Measurements from ENCODE around the gene CCDC182.

CCDC182 gene

DNA sequence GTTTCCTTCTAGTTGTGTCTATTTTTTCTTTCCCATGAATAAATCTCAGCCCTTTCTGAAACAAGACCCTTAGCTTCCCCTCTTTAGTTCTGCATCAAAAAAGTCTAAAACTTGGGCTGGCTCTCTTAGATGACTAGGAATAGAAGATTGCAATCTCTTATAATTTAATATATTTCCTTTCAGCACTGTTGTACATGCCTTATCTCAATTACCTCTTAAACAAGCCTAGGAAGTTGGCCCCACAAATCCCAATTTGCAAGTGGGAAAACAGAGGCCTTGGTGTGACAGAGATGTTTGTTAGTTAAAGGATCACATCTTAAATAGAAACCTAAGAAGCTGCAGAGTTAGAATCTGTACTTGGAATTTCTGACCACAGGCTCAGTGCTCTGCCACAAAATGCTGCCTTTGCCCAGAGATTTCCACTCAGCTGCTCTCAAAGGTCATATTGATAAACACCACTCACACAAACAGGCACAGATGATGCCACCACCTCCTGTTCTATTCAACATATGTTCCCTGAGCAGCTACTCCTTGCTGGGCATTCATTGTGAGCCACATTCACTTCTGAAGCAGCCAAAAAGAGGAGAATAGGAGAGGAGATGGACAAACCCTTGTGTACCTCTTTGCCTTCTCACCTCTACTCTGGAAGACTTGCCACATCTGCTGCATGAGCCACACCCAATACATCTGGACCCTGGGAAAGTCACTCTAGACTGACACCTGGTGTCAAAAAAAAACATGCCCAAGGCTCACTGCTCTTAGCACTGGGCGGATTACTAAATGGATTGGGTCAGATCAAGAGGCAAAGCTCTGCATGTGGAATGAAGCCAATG lies 5.5 kb downstream of the CCDC182 start:
- no peak for TF ChIP-seq TAF1 (IDR thresholded peaks at IDR 0.05; ENCODE audit: low read depth)
- no peak for TF ChIP-seq TCF12 (IDR thresholded peaks at IDR 0.05; ENCODE audit: low read depth)
- no peak for TF ChIP-seq CEBPB (IDR thresholded peaks at IDR 0.05)
- no peak for TF ChIP-seq EGR1 (IDR thresholded peaks at IDR 0.05)
- peak; percentile 49 for TF ChIP-seq RAD21 (IDR thresholded peaks at IDR 0.05; ENCODE audit: low read depth)
- TF ChIP-seq, protein P1, sequence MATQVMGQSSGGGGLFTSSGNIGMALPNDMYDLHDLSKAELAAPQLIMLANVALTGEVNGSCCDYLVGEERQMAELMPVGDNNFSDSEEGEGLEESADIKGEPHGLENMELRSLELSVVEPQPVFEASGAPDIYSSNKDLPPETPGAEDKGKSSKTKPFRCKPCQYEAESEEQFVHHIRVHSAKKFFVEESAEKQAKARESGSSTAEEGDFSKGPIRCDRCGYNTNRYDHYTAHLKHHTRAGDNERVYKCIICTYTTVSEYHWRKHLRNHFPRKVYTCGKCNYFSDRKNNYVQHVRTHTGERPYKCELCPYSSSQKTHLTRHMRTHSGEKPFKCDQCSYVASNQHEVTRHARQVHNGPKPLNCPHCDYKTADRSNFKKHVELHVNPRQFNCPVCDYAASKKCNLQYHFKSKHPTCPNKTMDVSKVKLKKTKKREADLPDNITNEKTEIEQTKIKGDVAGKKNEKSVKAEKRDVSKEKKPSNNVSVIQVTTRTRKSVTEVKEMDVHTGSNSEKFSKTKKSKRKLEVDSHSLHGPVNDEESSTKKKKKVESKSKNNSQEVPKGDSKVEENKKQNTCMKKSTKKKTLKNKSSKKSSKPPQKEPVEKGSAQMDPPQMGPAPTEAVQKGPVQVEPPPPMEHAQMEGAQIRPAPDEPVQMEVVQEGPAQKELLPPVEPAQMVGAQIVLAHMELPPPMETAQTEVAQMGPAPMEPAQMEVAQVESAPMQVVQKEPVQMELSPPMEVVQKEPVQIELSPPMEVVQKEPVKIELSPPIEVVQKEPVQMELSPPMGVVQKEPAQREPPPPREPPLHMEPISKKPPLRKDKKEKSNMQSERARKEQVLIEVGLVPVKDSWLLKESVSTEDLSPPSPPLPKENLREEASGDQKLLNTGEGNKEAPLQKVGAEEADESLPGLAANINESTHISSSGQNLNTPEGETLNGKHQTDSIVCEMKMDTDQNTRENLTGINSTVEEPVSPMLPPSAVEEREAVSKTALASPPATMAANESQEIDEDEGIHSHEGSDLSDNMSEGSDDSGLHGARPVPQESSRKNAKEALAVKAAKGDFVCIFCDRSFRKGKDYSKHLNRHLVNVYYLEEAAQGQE (IDR thresholded peaks at IDR 0.05; ENCODE audit: low read depth) = no peak

DNA sequence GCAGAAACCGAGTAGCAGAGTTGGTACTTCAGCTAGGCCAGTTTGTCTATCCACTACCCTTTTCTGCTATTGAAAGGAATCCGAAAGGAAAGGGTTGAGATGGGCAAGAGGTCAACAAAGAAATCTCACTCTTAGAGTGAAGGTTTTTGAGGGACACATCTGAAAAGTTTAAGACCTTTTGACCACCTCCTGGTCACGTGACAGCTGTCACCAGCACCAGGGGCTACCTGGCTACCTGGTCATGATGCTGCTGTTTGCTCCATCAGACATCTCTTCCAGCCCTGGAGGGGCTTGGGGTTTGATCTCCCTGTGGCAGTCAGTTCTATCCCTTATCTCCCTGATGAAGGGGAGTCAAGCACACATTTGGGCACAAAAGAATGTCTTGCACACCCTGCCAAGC lies 7.6 kb downstream of the CCDC182 start:
- TF ChIP-seq, protein P2, sequence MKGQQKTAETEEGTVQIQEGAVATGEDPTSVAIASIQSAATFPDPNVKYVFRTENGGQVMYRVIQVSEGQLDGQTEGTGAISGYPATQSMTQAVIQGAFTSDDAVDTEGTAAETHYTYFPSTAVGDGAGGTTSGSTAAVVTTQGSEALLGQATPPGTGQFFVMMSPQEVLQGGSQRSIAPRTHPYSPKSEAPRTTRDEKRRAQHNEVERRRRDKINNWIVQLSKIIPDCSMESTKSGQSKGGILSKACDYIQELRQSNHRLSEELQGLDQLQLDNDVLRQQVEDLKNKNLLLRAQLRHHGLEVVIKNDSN (IDR thresholded peaks at IDR 0.05) = peak; percentile 46; the same call in 1 of the 2 replicates
- no peak for TF ChIP-seq TEAD4 (IDR thresholded peaks at IDR 0.05)

DNA sequence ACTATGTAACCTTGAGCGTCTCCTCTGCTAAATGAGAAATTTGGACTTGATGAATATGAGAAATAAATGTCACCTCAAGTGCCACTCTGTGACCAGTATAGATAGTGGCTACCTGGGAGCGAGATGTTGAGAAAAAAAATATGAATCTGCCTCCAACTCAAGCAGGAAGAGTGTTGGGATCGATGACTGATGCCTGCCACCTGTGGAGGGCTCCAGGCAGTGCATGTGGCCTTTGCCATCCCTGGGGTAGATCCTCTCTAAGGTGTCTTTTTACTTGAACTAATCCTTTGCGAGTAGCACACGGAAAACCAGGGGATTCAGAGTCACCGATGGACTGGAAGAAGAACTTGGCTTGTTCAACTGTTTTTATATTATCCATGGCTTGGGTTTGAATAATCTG lies 9.4 kb downstream of the CCDC182 start:
- TF ChIP-seq RAD21 (IDR thresholded peaks at IDR 0.05; ENCODE audit: low read depth) = peak; percentile 43; the same call in 1 of the 2 replicates
- no peak for TF ChIP-seq FOXM1 (IDR thresholded peaks at IDR 0.05; ENCODE audit: borderline replicate concordance, low read depth)
- TF ChIP-seq TEAD4 (IDR thresholded peaks at IDR 0.05) = no peak
- TF ChIP-seq, protein P1 (IDR thresholded peaks at IDR 0.05; ENCODE audit: low read depth) = no peak

DNA sequence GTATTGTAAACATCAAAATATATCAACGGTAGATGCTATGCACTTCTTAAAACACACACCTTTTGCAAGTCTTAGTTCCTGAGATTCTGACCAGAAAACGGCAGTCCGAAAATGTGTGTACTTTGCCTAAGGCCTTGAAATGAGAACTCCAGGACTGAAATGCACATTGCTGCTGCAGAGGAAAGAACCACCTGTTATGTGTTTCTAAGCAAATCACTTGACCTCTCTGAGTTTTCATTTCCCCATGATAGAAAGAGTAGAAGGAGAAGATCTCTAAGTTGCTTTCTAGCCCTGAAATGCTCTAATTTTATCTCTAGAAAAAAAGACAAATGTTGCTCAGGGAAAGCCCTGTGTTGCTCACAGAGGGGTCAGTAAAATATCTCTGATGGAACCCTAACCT lies 9.9 kb downstream of the CCDC182 start:
- TF ChIP-seq TAF1 (IDR thresholded peaks at IDR 0.05; ENCODE audit: low read depth) = no peak
- no peak for TF ChIP-seq TCF12 (IDR thresholded peaks at IDR 0.05; ENCODE audit: low read depth)
- no peak for TF ChIP-seq EP300 (IDR thresholded peaks at IDR 0.05; ENCODE audit: borderline replicate concordance)
- TF ChIP-seq ZBTB7A (IDR thresholded peaks at IDR 0.05; ENCODE audit: low read depth) = no peak
- TF ChIP-seq CEBPB (IDR thresholded peaks at IDR 0.05) = no peak
- no peak for TF ChIP-seq NFIC (IDR thresholded peaks at IDR 0.05)
- TF ChIP-seq FOXM1 (IDR thresholded peaks at IDR 0.05; ENCODE audit: borderline replicate concordance, low read depth) = no peak
- TF ChIP-seq, protein P3, sequence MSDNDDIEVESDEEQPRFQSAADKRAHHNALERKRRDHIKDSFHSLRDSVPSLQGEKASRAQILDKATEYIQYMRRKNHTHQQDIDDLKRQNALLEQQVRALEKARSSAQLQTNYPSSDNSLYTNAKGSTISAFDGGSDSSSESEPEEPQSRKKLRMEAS (IDR thresholded peaks at IDR 0.05) = no peak
- no peak for TF ChIP-seq YY1 (IDR thresholded peaks at IDR 0.05; ENCODE audit: low read depth)
- no peak for TF ChIP-seq TEAD4 (IDR thresholded peaks at IDR 0.05)
- TF ChIP-seq CREB1 (IDR thresholded peaks at IDR 0.05; ENCODE audit: low read depth) = no peak
- TF ChIP-seq, protein P2 (IDR thresholded peaks at IDR 0.05) = no peak
- TF ChIP-seq RAD21 (IDR thresholded peaks at IDR 0.05; ENCODE audit: low read depth) = no peak

DNA sequence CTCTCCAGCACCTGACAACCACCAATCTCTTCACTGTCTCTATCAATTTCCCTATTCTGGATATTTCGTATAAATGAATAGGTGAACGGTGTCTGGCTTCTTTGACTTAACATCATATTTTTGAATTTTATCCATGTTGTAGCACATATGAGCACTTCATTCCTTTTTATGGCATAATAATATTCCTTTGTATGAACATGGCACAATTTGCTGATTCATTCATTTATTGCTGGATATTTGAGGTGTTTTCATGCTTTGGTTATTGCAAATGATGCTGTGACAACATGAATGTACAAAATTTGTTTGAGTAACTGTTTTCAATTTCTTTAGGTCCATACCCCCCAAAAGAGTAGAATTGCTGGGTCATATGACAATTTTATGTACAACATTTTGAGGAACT lies 12.0 kb downstream of the CCDC182 start:
- TF ChIP-seq, protein P3 (IDR thresholded peaks at IDR 0.05) = no peak
- TF ChIP-seq ZBTB7A (IDR thresholded peaks at IDR 0.05; ENCODE audit: low read depth) (no peak), CEBPB (IDR thresholded peaks at IDR 0.05) (no peak), NFIC (IDR thresholded peaks at IDR 0.05) (no peak), CREB1 (IDR thresholded peaks at IDR 0.05; ENCODE audit: low read depth) (no peak), EP300 (IDR thresholded peaks at IDR 0.05; ENCODE audit: borderline replicate concordance) (no peak), FOXM1 (IDR thresholded peaks at IDR 0.05; ENCODE audit: borderline replicate concordance, low read depth) (no peak), TEAD4 (IDR thresholded peaks at IDR 0.05) (no peak), TAF1 (IDR thresholded peaks at IDR 0.05; ENCODE audit: low read depth) (no peak), YY1 (IDR thresholded peaks at IDR 0.05; ENCODE audit: low read depth) (no peak), EGR1 (IDR thresholded peaks at IDR 0.05) (no peak), TCF12 (IDR thresholded peaks at IDR 0.05; ENCODE audit: low read depth) (no peak), RAD21 (IDR thresholded peaks at IDR 0.05; ENCODE audit: low read depth) (no peak)
- TF ChIP-seq, protein P2 (IDR thresholded peaks at IDR 0.05) = no peak
- TF ChIP-seq, protein P1 (IDR thresholded peaks at IDR 0.05; ENCODE audit: low read depth) = no peak
